HepG2 (cell line): ENCODE results near the gene TNFRSF25. TPM values are rescaled to one million over a fixed set of nuclear protein-coding genes. Genes with fewer than 3 reads are reported as not detected.

Experiments
- CREB1 ChIP-seq, 2 experiments: fragments of 450-650 bp in 1 of 2; IDR thresholded peaks; 2 replicates each; pipeline ENCODE4 v1.6.1; 2016 to 2017; ENCODE audit warnings: control low read depth in 1 of 2, mild to moderate bottlenecking in 1 of 2, missing compliant biosample characterization in 1 of 2, missing genetic modification characterization in 1 of 2
- DMTF1 ChIP-seq: sonication (generic); formaldehyde crosslinking; IDR thresholded peaks from 2 replicates; pipeline ENCODE4 v1.4.0; 2020; ENCODE audit warnings: mild to moderate bottlenecking, missing genetic modification reagents
- NFYC ChIP-seq: IDR thresholded peaks from 2 replicates; pipeline ENCODE4 v1.6.1; 2016; ENCODE audit warnings: missing genetic modification reagents, missing compliant biosample characterization
- PATZ1 ChIP-seq: sonication (generic); formaldehyde crosslinking; IDR thresholded peaks from 2 replicates; pipeline ENCODE4 v1.4.0; 2020; ENCODE audit warnings: missing genetic modification reagents
- POLR2AphosphoS2 ChIP-seq: IDR thresholded peaks from 2 replicates; pipeline ENCODE4 v1.6.1; 2011; ENCODE audit warnings: low read depth, low read length, improper control_type of control experiment
- RFX3 ChIP-seq: IDR thresholded peaks from 2 replicates; pipeline ENCODE4 v1.6.1; 2016; ENCODE audit warnings: missing biosample characterization, missing genetic modification reagents
- TRIM24 ChIP-seq: sonication (generic); formaldehyde crosslinking; IDR thresholded peaks from 2 replicates; pipeline ENCODE4 v1.8.0; 2022; ENCODE audit warnings: mild to moderate bottlenecking, missing genetic modification reagents
- XRCC5 ChIP-seq: fragments of 200-400 bp; formaldehyde crosslinking; optimal IDR thresholded peaks from 2 replicates; pipeline ENCODE3; 2017; ENCODE audit warnings: mild to moderate bottlenecking, low read length
- ZNF318 ChIP-seq: sonication (generic); formaldehyde crosslinking; IDR thresholded peaks from 2 replicates; pipeline ENCODE4 v1.4.0; 2020; ENCODE audit warnings: mild to moderate bottlenecking, missing genetic modification reagents
- ZNF441 ChIP-seq: sonication (generic); formaldehyde crosslinking; IDR thresholded peaks from 2 replicates; pipeline ENCODE4 v1.7.0; 2021; ENCODE audit warnings: missing genetic modification reagents, borderline replicate concordance
- ZNF770 ChIP-seq: sonication (generic); formaldehyde crosslinking; IDR thresholded peaks from 2 replicates; pipeline ENCODE4 v1.5.0; 2020; ENCODE audit warnings: mild to moderate bottlenecking, missing genetic modification reagents
- ZSCAN5A ChIP-seq: sonication (generic); formaldehyde crosslinking; IDR thresholded peaks from 2 replicates; pipeline ENCODE4 v1.8.0; 2022; ENCODE audit warnings: mild to moderate bottlenecking, missing genetic modification reagents, borderline replicate concordance
- polyA plus RNA-seq, 8 experiments: library from polyadenylated mRNA; depleted of rRNA in 3 of 8; stranded (reverse) in 7 of 8; unstranded in 1 of 8; fragments of >200 nt; fragmentation: Illumina TruSeq in 4 of 8; extraction: Trizol in 4 of 8; gene quantifications; 2 replicates each; pipeline versions ENCODE4 v1.2.1 to v1.2.3, GENCODE V29; 2011 to 2016; ENCODE audit warnings: low read depth in 4 of 8, missing spikeins in 1 of 8, mixed read lengths in 1 of 8; ENCODE audit not compliant: insufficient read depth in 1 of 8
- total RNA-seq, 5 experiments: library from RNA; depleted of rRNA; stranded (reverse); fragments of >200 nt; fragmentation: Illumina TruSeq; extraction: Trizol; gene quantifications; 2 replicates each; pipeline ENCODE4 v1.2.3, GENCODE V29; 2016; ENCODE audit warnings: low read depth in 1 of 5

The TNFRSF25 gene
- total and polyA plus RNA-seq, 2 of the 13 experiments (the other 11 are each of a cell fraction or from before 2014, with no cell fraction given), result 1.4 to 1.5 TPM

GRCh38 chr1:6497215-6497866, 31.4 kb upstream of the TNFRSF25 start (continued):
- peak; percentile 60 for TF ChIP-seq PATZ1 (CRISPR knock-in tag)
- no peak for TF ChIP-seq ZSCAN5A (CRISPR knock-in tag)
- no peak for TF ChIP-seq XRCC5
- no peak for TF ChIP-seq NFYC (CRISPR knock-in tag)
- no peak for TF ChIP-seq TRIM24 (CRISPR knock-in tag)
- no peak for TF ChIP-seq POLR2AphosphoS2
- TF ChIP-seq ZNF441 (CRISPR knock-in tag), result no peak
- no peak for TF ChIP-seq CREB1 (IDR thresholded peaks at IDR 0.05)
- no peak for TF ChIP-seq CREB1 (CRISPR knock-in tag; IDR thresholded peaks at IDR 0.05)
- TF ChIP-seq ZNF318 (CRISPR knock-in tag), result no peak
- TF ChIP-seq DMTF1 (CRISPR knock-in tag), result no peak
- peak; percentile 71 for TF ChIP-seq ZNF770 (CRISPR knock-in tag)
- TF ChIP-seq RFX3 (CRISPR knock-in tag), result peak; percentile 72
